Measurements from ENCODE around the gene SNX10. TPM values are rescaled to one million over a fixed set of nuclear protein-coding genes. Genes with fewer than 3 reads are reported as not detected.

The SNX10 gene
- polyA plus RNA-seq, 3 donors: 68.0 to 250 (median 219) TPM

- Histone ChIP-seq H3K4me1 (ENCODE audit: control insufficient read depth in 1 of 2, insufficient read depth in 2 of 2, low read length in 2 of 2) (peaks cover 16 to 22% of the 10 kb centered on the region in 2 donors), H3K27ac (ENCODE audit: low read depth in 1 of 2, low read length in 2 of 2) (peak overlapping the region in 1 of 2 donors; percentile 26), H3K9ac (ENCODE audit: insufficient read depth, low read length, poor library complexity, severe bottlenecking) (no peak overlapping the region), H3K4me2 (replicated peaks; ENCODE audit: extremely low read depth, low read length, poor library complexity, severe bottlenecking) (no peak overlapping the region), H4K20me1 (ENCODE audit: insufficient read depth, low read length) (peaks cover 61% of the 10 kb centered on the region), H3K27me3 (ENCODE audit: control insufficient read depth in 2 of 2, insufficient read depth in 2 of 2, low read length in 2 of 2) (no peaks in the 10 kb centered on the region), H3K79me2 (ENCODE audit: insufficient read depth, low read length) (peaks cover 50% of the 10 kb centered on the region), H3K36me3 (replicated peaks in 1 of 2; ENCODE audit: control insufficient read depth in 1 of 2, insufficient read depth in 2 of 2, low read length in 2 of 2) (peaks cover 19 to 62% of the 10 kb centered on the region in 2 donors), H3K4me3 (replicated peaks in 1 of 3; ENCODE audit: low read depth in 2 of 3, low read length in 3 of 3) (no peak overlapping the region), H2AFZ (ENCODE audit: insufficient read depth, low read depth, low read length, poor library complexity, severe bottlenecking) (no peak overlapping the region), H3K9me3 (replicated peaks in 1 of 2; ENCODE audit: control insufficient read depth in 1 of 2, insufficient read depth in 1 of 2, low read length in 2 of 2) (no peaks in the 10 kb centered on the region)
- TF ChIP-seq CTCF (IDR thresholded peaks at IDR 0.05): no peak
- peaks cover 30% of the 10 kb centered on the region for H3K4me1 Mint-ChIP-seq
- H3K27me3 Mint-ChIP-seq (ENCODE audit: low read depth in 3 of 3): no peaks in the 10 kb centered on the region
- DNase-seq: no peak
- peaks cover 53 to 57% of the 10 kb centered on the region in 2 donors for H3K36me3 Mint-ChIP-seq
- intact Hi-C loops (cut with micrococcal nuclease): loop anchor here in 1 of 2 donors (10.0 kb wide), 1 partner anchor 52 kb away; no protein-coding TSS in a partner anchor
- WGBS (ENCODE audit: insufficient coverage): 97% methylated on average over 3 of the region's 4 CpGs
- H3K27ac Mint-ChIP-seq: peak overlapping the region in 2 of 7 donors; percentile 27 to 38
- no peak overlapping the region for H3K4me3 Mint-ChIP-seq
- H3K9me3 Mint-ChIP-seq: no peaks in the 10 kb centered on the region
Measured at GRCh38 chr7:26356929-26357798, 65.5 kb downstream of the SNX10 start.

GRCh38 chr7:26357799-26358151, 66.1 kb downstream of the SNX10 start:
- 100% methylated on average over 1 of the region's 2 CpGs for WGBS (ENCODE audit: insufficient coverage)
- Histone ChIP-seq H3K4me2 (replicated peaks; ENCODE audit: extremely low read depth, low read length, poor library complexity, severe bottlenecking) (no peak overlapping the region), H3K36me3 (replicated peaks in 1 of 2; ENCODE audit: control insufficient read depth in 1 of 2, insufficient read depth in 2 of 2, low read length in 2 of 2) (peaks cover 15 to 63% of the 10 kb centered on the region in 2 donors), H2AFZ (ENCODE audit: insufficient read depth, low read depth, low read length, poor library complexity, severe bottlenecking) (no peak overlapping the region), H3K27me3 (ENCODE audit: control insufficient read depth in 2 of 2, insufficient read depth in 2 of 2, low read length in 2 of 2) (no peaks in the 10 kb centered on the region), H3K27ac (ENCODE audit: low read depth in 1 of 2, low read length in 2 of 2) (peak overlapping the region in 1 of 2 donors; percentile 26), H3K4me3 (replicated peaks in 1 of 3; ENCODE audit: low read depth in 2 of 3, low read length in 3 of 3) (no peak overlapping the region), H3K79me2 (ENCODE audit: insufficient read depth, low read length) (peaks cover 48% of the 10 kb centered on the region), H3K9ac (ENCODE audit: insufficient read depth, low read length, poor library complexity, severe bottlenecking) (no peak overlapping the region), H3K4me1 (ENCODE audit: control insufficient read depth in 1 of 2, insufficient read depth in 2 of 2, low read length in 2 of 2) (peaks cover 16 to 22% of the 10 kb centered on the region in 2 donors), H3K9me3 (replicated peaks in 1 of 2; ENCODE audit: control insufficient read depth in 1 of 2, insufficient read depth in 1 of 2, low read length in 2 of 2) (no peaks in the 10 kb centered on the region), H4K20me1 (ENCODE audit: insufficient read depth, low read length) (peaks cover 60% of the 10 kb centered on the region)
- peak overlapping the region in 3 of 7 donors; percentile 5 to 38 (median 16) for H3K27ac Mint-ChIP-seq
- H3K27me3 Mint-ChIP-seq (ENCODE audit: low read depth in 3 of 3): no peaks in the 10 kb centered on the region
- peaks cover 30% of the 10 kb centered on the region for H3K4me1 Mint-ChIP-seq
- DNase-seq: no peak
- TF ChIP-seq CTCF (IDR thresholded peaks at IDR 0.05): no peak
- intact Hi-C loops (cut with micrococcal nuclease): loop anchor here in 1 of 2 donors (10.0 kb wide), 1 partner anchor 53 kb away; no protein-coding TSS in a partner anchor
- H3K36me3 Mint-ChIP-seq: peaks cover 52 to 55% of the 10 kb centered on the region in 2 donors
- no peak overlapping the region for H3K4me3 Mint-ChIP-seq
- H3K9me3 Mint-ChIP-seq: no peaks in the 10 kb centered on the region
